Measurements from ENCODE around the gene SMCO4.
"Not testable (repeated sequence)": the region's sequence is repeated elsewhere in the genome, so short reads cannot be mapped to it uniquely, and the experiment has no call there.

The SMCO4 gene, protein sequence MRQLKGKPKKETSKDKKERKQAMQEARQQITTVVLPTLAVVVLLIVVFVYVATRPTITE

DNA sequence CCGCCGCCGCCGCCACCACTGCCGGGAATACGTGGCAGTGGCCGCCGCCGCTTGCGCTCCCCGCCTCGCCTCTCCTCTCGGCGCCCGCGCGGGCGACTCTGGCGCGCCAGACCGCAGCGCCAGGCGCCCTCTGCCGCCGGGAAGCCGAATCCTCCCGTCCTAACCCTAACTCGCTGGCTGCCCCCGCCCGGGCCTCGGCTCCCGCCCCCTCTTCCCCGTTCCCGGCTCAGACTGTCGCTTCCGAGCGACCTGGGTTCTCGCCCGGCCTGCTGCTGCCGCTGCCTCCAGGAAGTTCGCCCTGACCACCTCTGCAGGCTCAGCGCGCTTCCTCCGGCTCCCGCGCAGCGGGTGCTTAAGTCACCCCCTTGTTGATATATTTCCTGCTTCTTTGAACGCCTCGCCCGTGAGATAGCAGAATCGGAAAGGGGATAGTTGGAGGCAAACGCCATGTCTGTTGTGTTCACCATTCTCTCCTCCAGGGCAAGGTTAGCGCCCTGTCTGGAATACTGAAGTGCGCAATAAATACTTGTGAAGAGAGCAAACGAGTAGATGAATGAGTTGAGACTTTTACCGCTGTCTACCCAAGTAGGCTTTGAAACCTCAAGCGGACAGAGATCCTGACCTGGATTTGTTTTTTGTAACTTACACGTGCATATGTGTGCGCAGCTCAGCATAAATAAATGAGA, at the start of gene SMCO4:
SMCO4 (minus strand) TSS at position 100 of the 686 bp plus-strand sequence. CDS start 64,202 bp downstream, outside the sequence.
- DNase-seq = peak; percentile 76 to 86

DNA sequence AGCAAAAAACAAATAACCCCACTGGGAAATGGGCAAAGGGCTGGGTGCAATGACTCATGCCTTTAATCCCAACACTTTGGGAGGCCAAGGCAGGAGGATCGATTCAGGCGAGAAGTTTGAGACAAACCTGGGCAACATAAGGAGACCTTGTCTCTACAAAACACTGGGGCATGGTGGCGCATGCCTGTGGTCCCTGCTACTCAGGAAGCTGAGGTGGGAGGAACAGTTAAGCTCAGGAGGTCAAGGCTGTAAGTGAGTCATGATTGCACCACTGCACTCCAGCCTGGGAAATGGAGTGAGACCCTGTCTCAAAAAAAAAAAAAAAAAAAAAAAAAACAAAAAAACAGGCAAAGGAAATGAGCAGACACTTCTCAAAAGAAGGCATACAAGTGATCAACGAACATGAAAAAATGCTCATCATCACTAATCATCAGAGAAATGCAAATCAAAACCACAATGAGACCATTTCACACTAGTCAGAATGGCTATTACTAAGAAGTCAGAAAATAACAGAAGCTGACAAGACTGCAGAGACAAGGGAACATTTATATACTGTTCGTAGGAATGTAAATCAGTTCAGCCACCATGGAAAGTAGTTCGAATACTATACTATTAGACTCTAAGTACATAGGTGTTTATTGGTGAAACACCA, 48.2 kb upstream of the SMCO4 start:
- no peak for DNase-seq

DNA sequence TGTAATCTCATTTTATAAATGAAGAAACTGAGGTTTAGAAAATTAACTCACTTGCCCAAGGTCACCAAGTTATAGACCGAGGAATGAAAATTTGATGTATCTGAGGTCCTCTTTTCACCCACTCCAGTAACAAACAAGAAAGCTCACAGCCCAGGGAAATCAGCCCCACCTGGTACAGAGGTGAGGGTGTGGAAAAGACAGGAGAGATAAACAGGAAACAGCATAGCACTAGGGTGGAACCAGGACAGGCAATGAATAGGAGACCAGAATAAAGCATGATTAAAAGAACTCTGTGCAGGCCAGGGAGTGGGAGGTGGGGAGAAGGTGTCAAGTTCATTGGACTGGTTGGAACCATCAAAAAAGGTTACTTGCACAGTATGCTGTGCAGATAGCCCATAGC, 46.2 kb upstream of the SMCO4 start:
- DNase-seq = no peak

DNA sequence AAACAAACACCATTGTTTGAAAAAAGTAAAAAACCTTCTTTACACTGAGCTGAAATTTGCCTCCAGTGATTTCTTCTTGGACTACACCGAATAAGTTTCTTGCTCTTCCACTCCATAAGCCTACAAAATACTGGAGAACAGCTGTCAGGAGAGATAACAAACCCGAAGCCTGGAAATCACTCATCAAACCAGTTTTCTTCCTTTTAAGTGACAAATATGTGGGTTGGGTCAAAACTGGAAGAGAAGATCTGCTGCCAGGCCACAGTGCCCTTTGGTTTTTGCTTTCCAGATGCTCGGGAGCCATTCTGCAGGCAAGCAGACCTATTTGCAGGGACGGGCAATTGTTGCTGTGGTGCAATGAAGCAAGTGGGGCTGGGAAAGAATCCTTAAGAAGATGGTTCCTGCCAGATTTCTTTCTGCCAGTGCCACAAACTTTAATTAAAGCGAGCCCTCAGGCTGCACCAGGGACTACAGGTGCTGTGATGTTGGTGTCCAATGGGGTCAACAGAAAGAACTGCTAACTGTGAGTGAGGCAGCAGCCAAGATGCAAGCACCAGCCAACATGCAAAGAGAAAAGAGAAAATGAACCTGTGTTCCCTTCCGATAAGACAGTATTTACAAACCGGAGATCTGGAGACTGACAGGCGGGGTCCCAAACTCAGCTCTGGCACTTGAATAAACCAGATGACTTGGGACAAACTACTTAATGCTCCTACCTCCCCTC, 44.8 kb upstream of the SMCO4 start:
- no peak for DNase-seq

DNA sequence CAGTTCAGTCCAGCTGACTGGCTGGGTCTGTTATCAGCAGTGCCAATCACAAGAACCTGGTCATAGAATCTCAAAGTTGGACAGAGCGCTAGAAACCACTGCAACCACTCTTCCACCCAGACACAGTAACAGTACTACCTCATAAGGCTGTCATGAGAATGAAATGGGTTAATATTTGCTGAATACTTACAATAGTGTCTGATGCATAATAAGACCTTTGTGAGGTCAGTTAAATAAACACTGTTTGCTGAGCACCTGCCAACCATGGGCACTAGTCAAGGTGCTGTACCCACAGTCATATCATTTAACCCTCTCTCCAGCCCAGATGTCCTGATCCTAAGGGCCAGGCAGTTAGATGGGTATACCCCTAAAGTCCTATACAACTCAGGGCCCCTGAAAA, 44.2 kb upstream of the SMCO4 start:
- DNase-seq = not testable (repeated sequence)

DNA sequence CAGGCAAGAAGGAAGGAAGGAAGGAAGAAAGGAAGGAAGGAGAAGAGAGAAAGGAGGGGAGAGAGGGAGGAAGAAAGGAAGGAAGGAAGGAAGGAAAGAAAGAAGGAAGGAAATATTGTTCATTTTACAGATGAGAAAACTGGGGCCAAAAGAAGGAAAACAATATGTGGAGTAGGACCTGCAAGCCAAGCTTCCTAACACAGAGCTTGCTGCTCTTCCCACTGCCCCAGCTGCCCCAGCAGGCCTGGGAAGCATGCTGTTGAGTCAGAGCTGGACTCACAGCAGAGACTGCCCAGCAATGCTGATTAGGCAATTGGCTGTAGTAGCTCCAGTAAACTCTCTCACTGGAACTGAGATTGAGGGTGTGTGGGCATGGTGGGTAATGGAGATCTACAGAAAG, 42.6 kb upstream of the SMCO4 start:
- no peak for DNase-seq

DNA sequence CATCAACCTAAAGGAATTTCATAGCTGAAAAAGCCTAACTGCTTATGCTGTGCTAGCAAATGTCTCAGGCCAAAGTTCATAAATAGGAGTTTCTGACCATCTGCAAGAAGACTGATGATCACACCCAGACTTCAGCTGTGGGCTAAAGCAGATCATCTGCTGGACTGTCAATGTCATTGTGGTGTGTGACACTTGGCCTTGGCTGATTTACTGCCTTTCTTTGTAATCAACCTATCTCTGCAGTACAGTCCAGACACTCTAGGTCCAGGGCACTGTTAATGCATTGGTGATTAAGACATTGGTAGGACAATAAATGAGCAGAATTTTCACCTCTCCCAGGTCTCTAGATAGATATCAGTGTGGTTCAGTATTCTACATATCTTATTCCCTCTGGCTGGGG, 40.3 kb upstream of the SMCO4 start:
- DNase-seq = no peak

DNA sequence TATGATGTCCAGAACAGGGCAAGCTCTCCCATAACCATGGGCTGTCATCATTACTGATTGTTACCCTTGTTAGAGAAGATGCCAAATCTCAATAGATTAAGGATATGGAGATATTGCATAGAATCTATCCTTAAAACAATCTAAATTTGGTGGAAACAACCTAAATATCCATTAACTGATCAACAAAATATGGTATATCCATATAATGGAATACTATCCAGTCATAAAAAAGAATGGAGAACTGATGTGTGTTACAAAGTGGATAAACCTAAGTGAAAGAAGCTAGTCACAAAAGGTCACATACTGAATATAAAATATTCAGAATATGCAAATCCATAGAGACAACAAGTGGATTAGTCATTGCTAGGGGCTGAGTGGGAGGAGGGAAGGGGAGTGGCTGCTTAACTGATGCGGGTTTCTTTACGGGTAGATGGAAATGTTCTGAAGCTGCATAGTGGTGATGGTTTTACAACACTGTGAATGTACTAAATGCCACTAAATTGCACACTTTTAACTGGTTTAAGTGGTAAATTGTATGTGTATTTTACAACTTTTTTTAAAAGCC, 36.1 kb upstream of the SMCO4 start:
- DNase-seq = no peak

DNA sequence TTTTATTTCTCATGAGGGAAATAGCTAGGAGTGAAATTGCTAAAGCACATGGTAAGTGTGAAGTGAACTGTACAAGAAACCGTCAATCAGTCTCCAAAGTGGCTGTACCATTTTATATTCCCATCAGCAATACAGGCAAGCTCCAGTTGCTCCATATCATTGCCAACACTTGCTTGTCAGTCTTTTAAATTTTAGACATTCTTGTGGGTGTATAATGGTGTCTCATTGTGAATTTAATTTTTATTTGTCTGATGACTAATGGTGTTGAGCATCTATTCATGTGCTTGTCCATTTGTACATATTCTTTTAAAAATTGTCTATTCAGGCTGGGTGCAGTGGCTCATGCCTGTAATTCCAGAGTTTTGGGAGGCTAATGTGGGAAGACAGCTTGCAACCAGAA, 34.1 kb upstream of the SMCO4 start:
- no peak for DNase-seq

DNA sequence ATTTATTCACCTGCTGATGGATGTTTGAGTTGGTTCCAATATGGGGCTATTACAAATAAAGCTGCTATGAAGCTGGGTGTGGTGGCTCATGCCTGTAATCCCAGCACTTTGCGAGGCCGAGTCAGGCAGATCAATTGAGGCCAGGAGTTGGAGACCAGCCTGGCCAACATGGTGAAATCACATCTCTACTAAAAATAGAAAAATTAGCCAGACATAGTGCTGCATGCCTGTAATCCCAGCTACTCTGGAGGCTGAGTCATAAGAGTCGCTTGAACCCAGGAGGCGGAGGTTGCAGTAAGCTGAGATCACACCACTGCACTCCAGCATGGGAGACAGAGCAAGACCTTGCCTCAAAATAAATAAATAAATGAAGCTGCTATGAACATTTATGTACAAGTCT, 33.7 kb upstream of the SMCO4 start:
- not testable (repeated sequence) for DNase-seq

DNA sequence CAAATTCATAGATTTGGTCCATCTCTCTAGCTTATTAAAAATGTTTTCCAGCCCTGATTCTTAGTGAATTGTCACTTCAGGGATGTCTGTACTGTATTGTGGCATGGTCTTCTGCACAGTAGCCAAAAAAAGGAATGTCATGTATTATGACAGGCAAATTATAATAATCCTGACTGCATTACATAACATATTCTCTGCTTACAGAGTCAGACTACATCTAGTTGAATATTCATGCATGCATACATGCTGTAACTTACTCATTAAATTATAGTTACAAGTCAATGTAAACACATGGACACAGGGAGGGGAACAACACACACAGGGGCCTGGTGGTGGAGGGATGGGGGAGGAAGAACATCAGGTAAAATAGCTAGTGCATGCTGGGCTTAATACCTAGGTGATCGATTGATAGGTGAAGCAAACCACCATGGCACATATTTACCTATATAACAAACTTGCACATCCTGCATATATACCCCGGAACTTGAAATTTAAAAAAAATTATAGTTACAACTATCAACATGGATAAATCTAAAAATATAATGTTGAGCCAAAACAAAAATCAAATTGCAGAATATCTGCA, 31.5 kb upstream of the SMCO4 start:
- DNase-seq = no peak

DNA sequence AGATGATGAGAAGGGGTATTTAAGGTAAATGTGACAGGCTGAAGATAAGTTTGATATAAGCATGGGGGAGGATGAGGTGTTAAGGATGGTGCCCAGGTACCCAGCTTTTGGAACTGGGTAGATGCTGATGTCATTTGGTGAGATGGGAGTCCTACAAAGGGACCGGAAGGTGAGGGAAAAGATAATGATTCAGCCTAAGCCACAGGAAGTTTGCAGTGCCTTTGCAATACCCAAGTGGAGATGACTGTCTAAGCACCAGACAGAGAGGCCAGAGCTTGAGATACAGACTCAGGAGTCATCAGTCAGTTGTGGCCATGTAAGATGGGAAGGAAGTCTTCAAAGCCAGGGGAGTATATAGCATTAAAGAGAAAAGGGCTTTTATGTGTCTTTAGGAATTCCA, 30.0 kb upstream of the SMCO4 start:
- no peak for DNase-seq

DNA sequence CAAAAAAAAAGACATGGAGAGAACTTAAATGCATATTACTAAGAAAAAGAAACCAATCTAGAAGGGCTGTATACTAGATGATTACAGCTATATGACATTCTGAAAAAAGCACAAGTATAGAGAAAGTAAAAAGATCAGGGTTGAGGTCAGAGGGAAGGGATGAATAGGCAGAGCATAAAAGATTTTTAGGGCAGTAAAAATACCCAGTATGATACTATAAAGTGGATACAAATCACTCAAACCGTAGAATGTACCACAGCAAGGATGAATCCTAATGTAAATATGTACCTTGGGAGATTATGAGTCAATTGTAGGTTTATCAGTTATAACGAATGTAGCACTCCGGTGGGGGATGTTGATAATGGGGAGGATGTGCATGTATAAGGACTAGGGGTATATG, 29.4 kb upstream of the SMCO4 start:
- no peak for DNase-seq

DNA sequence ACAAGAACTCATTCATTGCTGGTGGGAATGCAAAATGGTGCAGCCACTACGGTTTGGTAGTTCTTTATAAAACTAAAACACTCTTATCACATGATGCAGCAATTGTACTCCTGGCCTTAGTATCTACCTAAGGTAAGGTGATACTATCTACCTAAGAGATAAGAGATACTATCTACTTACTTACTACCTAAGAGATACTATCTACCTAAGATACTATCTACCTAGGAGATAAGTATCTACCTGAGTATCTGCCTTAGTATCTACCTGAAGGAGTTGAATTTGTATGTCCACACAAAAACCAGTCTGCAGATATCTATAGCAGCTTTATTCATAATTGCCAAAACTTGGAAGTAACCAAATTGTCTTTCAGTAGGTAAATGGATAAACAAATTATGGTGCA, 29.0 kb upstream of the SMCO4 start:
- no peak for DNase-seq

DNA sequence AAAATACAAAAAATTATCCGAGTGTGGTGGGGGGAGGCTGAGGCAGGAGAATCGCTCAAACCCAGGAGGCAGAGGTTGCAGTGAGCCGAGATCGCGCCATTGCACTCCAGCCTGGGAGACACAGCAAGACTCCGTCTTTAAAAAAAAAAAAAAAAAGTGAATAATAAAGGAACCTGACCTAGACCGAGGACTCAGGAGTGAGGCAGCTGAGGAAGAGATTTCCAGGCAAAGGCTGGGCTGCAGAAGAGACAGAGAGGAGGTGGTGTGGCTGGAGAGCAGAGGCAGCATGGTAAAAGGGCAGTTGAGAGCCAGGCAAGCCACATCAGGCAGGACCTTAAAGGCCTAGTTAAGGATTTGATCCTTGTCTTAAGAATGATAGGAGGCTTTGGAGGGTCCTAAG, 28.4 kb upstream of the SMCO4 start:
- DNase-seq = no peak

DNA sequence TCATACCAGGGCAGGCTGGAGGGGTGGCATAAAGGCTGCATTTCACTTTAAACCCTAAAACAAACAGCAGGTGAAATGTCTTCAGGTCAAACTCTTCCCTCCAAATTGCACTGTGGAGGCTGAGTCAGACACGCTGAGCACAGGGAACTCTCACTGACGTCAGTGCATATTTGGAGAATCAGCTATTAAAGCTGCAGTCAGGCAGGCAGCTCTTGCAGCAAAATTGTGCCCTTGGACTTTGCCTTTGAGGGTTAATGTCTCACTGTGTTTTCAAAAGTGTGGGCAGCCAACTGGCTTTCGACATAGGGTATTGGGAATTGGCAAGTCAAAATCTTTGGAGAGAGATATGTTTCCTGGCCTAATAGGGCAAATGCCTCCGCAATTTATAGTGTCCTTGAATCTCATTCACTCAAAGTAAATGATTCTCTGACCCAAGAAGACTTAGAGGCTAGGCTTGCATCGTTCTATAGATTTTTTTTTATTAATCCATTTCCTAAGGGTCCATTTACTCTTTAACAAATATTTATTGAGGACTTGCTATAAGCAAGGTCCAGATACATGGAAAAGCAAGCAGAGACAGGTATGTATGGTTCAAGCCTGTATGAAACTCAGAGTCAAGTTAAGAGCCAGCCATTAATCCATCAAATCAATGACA, 27.7 kb upstream of the SMCO4 start:
- no peak for DNase-seq

DNA sequence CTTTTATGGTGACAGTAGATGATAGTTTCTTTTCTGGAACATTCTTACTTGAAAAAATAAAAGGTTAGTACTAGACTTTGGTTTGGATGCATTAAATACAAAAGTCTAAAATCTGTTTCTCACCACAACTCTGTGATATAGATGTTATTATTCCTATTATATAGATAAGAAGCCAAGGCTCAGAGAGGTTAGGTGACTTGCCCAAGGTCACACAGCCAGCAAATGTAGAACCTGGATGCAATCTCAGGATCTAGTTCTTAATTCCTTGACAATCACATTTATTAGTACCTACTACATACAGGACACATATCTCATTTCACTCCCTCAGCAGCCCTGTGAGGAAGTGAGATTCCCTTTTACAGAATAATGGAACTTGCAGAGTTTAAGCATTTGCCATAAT, 26.3 kb upstream of the SMCO4 start:
- DNase-seq = no peak

DNA sequence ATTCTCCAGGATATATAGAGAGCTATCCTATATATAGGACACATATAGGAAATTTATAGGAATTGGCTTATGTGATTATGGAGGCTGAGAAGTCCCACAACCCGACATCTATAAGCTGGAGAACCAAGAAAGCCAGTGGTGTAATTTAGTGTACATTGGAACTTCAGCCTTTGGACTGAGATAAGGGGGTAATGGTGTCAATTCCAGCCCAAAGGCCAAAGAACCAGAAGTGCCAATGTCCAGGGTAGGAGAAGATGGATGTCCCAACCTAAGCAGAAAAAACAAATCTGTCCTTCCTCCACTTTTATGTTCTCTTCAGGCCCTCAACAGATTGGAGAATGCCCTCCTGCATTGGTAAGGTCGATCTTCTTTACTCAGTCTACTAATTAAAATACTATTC, 25.5 kb upstream of the SMCO4 start:
- DNase-seq = no peak

DNA sequence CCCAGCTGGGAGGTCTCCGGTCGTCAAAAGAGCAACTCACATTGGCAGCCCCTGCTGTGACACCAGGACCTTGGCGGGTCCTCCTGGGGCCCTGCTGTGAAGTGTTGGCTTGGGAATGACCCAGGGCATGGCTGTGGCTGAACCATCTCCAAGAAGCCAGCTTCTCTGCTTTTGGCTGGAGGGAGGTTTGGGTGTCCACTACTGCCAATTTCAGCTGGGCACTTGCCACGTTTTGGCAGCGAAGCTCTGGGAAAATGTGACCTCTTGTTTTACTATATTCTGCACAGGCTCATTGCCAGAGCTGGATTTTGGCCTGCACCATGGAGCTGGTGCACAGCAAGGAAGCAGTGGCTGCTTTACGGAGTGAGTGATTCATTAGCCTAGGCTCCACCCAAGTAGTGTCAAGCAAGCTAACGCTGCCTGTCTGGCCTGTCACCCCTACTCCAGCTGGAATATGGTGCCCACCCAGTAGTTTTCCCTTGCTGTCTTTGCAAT, 24.3 kb upstream of the SMCO4 start:
- DNase-seq = no peak

DNA sequence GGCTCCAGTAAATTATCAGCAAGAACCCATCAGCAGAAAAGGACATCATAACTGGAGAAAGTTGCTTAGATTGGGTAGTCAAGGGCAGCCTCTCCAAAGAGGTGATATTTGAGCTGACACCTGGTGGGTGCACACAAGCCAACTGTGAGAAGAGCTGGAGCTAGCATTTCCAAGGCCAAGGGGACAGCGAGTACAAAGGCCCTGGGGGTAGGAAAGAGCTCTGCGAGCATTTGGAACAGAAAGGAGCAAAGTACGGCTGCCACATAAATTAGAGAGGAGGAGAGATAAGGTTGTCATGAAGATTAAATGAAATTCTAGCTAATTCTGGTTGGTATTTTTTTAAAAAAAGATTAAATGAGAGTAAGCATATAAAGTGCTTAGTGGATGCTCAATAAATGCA, 21.7 kb upstream of the SMCO4 start:
- no peak for DNase-seq

DNA sequence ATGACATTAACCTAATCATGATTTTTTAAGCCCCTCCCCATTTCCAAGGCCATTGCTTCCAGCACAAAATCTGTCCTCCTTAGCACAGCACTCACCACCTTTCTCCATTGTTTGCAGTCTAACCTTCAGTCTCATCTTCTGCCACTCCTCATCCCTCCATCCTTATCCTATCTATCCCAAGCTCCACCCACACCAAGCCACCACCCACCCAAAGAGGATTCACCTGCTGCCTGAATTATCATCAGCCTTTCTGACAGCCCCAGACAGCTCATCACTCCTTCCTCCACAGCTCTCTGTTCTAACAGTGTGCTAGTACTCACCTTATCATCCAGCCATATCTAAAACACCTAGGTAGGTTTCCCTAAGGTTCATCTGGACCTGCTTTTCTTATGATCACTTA, 20.7 kb upstream of the SMCO4 start:
- DNase-seq = no peak

DNA sequence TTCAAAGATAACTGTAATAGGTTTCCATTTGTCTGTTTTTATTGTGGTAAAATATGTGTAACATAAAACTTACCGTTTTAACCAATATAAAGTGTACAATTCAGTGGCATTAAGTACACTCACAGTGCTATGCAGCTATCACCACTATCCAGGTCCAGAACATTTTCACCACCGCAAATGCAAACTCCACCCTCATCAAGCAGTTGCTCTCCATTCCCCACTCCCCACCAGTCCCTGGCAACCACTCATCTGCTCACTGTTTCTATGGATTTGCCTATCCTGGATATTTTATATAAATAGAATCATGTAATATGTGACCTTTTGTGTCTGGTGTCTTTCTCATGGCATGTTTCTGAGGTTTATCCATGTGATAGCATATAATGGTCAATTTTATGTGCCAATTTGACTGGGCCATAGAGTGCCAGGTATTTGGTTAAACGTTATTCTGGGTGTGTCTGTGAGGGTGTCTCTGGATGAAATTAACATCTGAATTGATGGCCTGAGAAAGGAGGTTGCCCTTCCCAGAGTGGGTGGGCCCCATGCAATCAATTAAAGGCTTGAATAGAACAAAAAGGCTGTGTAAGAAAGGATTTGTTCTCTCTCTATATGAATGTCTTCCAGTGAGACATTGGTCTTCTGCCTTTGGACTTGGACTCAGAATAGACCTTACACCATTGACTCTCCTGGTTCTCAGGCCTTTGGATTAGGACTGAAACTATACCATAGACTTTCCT, 17.2 kb upstream of the SMCO4 start:
- no peak for DNase-seq

Measured in activated T-cell treated with anti-CD3 and anti-CD28 coated beads, Interleukin-2, amount 50 U/mL, for 48 hours (primary cell).